Pulmonary artery endothelial cell (primary cell): Measurements from ENCODE around the gene NHLRC2. TPM values are rescaled to one million over a fixed set of nuclear protein-coding genes. Genes with fewer than 3 reads are reported as not detected.
A peak's percentile ranks its signal among the peaks of the same experiment; 100 is the strongest.

Source experiments
- DNase-seq: peaks from one replicate; pipeline ENCODE4 v3.0.0-alpha.2; 2011; ENCODE audit warnings: low read depth, low spot score
- total RNA-seq: library from RNA; depleted of rRNA; stranded (reverse); fragments of >200 nt; gene quantifications from 2 replicates; pipeline ENCODE4 v1.2.3, GENCODE V29; 2014

Gene NHLRC2
- total RNA-seq, 1 donor from 2014 or later, result 14.3 TPM

- DNase-seq, result no peak
These were observed 56.7 kb downstream of the NHLRC2 start for GRCh38 chr10:113911113-113911512.

DNA sequence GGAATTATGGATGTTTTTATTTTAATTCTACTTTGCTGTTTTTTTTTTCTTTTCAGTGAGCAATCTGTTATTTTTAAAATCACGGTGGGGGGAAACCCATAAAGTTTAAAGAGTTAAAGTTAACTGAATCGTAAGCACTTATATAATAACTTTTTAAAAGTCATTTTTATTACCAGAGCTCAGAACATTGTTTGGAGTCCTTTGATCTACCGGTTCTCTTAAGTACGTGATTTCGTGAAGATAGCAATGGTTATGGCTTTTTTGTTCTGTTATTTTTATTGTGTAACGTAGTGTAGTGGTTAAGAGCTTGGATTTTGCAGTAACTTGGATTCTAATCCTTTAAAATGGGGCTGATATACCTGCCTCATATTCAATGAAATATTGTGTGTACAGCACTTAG lies 57.4 kb downstream of the NHLRC2 start:
- no peak for DNase-seq

DNA sequence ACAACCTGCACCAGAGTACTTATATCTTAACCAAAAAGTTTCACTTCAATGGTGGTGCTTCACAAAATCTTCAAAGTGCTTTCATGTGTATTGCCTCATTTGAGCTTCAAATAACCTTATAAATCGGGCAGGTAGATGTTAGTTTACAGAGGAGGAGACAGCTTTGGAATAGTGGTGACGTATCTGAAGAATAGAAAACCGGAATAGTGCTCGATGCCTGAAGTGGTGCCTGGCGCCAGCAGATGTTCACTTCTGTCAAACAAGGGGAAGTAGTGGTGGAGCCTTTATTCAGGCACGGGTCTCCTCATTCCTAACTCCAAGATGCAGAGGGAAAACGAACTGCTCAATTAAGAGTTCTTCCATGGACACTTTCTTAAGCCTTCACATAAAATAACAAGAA lies 58.1 kb downstream of the NHLRC2 start:
- no peak for DNase-seq

GRCh38 chr10:113914956-113915355 lies 60.5 kb downstream of the NHLRC2 start:
- DNase-seq, result no peak

GRCh38 chr10:113915540-113915939 lies 61.1 kb downstream of the NHLRC2 start:
- no peak for DNase-seq

DNA sequence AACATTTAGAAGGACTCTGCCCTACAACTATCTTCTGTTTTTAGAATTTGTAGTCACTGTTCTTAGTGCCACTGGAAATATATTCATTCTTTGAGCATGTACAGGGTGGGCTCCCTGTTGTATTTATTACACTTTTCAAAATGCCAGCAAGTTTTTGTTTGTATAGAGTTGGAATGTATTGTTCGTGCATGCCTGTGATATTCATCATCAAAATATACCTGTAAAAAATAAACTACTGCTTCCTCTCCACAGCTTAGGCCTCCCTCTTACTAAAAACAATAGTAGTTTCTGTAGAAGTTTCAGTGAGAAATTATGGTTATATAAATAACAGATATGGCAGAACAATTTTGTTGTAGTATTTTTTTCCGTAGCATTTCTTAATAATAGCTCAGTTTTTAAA lies 61.6 kb downstream of the NHLRC2 start:
- DNase-seq, result no peak

DNA sequence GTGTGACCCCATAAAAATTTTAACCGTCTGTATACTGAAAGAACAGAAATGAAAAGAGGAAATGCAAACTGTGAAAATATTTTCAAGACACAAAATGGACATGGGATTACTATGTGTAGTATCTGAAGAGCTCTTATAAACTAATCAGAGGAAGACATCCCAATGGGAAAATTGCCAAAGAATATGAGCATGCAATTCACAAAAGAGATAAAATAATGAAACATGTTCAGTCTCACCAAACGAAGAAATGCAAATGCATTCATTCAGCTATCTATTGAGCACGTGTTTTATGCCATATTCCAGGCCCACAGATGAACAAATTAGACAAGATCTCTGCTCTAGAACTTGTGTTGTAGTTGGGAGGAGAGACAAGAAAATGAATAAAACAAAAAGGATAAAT lies 63.2 kb downstream of the NHLRC2 start:
- DNase-seq, result no peak

- no peak for DNase-seq
These were observed 65.7 kb downstream of the NHLRC2 start for GRCh38 chr10:113920114-113920513.

DNA sequence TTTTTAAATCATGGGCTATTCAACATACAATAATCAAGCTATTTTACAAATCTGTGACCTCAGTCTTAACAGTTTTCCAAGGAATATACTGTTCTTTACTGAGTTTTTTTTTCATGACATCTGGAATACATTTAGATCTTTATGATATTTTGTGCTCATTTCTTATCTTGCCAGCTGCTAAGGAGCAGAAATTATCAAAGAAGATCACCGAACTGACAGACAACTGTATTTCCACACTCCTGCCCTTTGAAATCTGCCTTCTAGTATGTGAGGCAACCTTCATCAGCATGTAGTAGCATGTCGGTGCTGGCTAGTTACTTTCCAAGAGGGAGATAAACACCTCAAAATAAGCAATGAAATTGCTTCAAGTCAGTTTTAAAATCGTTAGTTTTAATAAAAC lies 66.4 kb downstream of the NHLRC2 start:
- no peak for DNase-seq

DNA sequence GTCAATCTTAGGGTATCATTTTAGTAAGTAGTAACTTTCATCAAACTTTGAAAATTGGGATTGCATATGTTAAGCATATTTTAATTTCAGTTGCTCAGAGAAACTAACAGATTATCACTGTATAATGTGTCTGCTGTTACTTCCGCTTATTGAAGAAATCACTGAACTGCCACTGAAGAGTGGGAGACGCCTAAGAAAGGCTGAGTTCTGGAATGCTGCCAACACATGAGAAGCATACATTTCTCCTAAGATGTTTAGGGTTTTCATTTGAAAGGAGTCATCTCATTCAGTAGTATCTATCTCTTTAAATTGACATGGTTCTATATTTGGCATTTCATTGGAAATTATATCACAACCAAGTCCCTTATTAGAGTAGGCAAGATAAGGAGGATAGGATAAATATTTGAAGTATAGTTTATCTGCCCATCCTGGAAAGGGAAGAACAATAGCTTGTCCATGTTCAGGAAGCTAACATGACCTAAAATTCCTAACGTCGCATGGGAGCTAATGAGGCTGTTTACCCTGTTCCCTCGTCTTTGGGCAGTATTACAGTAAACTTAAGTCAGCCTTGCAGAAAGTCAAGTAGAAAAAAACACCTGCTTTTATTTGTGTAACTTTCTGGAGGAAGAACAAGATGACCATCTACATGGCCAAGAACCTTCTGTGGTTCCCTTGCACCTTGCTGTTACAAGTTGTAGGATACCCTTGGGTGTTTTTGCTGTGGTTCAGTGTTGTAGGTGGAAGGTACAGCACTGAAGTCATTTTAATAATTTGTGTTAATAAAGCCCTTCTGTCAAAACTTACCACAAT lies 67.3 kb downstream of the NHLRC2 start:
- DNase-seq, result no peak

DNA sequence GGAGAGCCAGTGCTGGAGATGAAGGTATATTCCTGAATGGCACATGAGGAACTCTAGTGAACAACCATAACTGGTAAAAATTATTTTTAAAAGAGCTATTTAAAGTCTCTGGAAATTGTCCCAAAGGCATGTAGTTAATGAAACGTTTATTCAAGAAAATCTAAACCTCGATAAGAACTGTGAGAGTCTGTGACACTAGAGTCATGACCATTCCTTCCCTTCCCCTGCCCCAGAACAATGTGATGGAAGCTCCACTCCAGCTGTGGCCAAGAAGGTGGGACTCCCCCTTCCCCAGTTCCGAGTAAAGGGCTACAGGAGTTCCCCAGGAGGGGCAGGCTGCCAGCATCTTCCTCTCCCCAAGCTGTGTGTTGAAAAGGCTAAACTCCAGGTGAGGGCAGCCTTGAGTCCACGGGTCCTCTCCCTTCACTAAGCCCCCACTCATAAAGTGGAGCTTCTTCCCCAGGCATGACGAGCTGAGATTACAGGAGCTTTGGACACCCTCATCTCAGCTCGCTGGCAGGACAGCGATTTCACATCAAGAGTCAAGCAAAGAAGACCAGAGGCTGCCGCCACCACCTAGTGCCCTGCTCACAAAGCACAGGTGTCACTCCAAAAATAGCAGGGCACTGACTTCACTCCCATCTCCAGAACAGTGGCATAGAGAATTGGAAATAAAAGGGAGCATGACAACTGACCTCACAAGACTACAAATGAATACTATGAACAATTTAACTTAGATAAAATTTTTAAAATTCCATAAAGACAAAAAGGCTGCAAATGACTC lies 68.5 kb downstream of the NHLRC2 start:
- DNase-seq, result no peak

DNA sequence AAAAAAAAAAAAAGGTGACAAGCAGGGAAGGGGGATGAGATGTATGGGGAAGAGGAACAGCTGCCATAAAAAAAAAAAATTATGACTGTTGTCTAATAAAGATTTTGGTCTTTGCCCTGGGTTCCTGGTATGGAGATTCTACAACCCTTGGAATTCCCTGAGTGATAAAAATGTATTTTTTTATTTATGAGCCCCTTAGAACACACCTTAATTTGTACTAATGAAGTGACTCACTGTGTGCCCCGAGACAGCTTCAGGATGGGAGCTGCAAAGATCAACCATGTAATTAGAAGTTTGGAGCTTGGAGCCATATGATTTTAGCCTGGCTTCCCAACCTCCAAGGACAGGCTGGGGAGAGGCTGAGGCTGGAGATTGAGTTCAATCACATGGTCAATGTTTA lies 69.7 kb downstream of the NHLRC2 start:
- no peak for DNase-seq

- no peak for DNase-seq
These were observed 70.2 kb downstream of the NHLRC2 start for GRCh38 chr10:113924664-113925063.

GRCh38 chr10:113927440-113927839 lies 73.0 kb downstream of the NHLRC2 start:
- no peak for DNase-seq

GRCh38 chr10:113928830-113929229 lies 74.4 kb downstream of the NHLRC2 start:
- DNase-seq, result no peak

DNA sequence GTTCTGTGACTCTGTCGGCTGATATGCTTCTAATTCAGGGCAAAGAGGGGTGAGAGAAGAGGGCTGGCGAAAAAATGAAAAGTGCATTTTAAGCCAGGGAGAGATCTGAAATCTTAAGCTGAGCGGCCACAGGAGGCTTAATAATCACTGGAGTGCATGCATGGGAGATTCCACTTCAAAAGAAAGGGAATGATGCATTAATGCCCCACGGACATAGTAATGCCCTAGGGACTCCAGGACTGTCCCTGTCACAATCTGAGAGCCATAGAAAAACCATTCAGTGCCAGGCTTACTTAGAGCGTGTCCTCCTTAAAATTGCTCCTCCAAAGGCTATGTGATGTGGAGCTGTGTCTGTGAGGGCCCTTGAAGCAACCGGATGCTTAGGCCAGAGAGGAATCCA lies 75.1 kb downstream of the NHLRC2 start:
- no peak for DNase-seq

GRCh38 chr10:113930482-113931057 lies 76.1 kb downstream of the NHLRC2 start:
- DNase-seq, result peak; percentile 63

DNA sequence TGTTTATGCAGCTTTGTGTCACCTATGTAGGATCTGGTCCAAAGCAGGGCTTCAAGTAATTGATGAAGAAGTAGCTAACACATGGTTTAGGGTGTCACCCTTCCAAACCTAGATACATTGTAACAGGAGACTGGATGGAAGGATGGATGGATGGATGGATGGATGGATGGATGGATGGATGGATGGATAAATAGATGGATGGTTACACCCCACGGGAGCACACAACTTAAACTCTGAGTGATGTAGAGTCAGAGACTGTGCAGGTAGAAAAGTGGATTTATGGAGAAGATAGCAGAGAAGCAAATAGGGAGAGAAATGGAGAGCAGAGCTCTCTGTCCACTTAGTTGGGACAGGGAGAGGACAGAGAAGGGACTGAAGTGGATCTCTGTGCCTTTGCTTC lies 78.4 kb downstream of the NHLRC2 start:
- DNase-seq, result no peak

GRCh38 chr10:113933894-113934532 lies 79.6 kb downstream of the NHLRC2 start:
- no peak for DNase-seq

DNA sequence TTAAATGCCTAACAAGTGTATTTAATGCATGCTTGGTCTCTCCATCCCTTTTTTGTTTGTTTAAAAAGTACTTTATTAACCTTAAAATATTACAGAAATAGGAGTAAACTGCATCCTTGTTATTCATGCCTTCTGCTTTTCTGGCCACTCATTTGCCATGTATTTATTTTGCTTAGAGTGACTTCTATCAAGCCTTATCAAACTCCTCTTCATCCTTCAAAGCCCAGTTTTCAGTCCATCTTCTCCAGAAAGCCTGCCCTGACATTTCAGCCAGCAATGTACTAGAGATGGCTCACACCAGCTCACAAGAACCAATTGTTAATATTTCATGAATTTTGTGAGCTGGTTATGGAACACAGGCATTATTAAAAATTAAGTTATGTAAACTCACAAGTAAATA lies 82.8 kb downstream of the NHLRC2 start:
- DNase-seq, result no peak

GRCh38 chr10:113937756-113938155 lies 83.3 kb downstream of the NHLRC2 start:
- DNase-seq, result no peak
